Right lobe of liver (tissue), 6 donors: Measurements from ENCODE around the gene ABHD6. TPM values are rescaled to one million over a fixed set of nuclear protein-coding genes. Genes with fewer than 3 reads are reported as not detected.

Experiments
- ATAC-seq, 4 donors: fragments of 200-7000 bp; cut with Tn5 transposase; one replicate each; pipeline ENCODE4 v1.9.1; 2020; ENCODE audit warnings: mild to moderate bottlenecking in 4 of 4, moderate library complexity in 4 of 4
- DNase-seq, 3 donors: peaks; one replicate each; pipeline ENCODE4 v3.0.0-alpha.2; 2020
- H3K27ac ChIP-seq, 3 donors: fragments of 200-600 bp; one replicate each; pipeline ENCODE4 v1.8.0; 2022
- H3K27me3 ChIP-seq, 2 donors: fragments of 200-600 bp; one replicate each; pipeline ENCODE4 v1.8.0; 2022
- H3K36me3 ChIP-seq, 4 donors: fragments of 200-600 bp; sonication (generic) in 1 of 4; one replicate each; pipeline versions ENCODE4 v1.5.1 to v1.8.0; 2017 to 2022; ENCODE audit warnings: control low read depth in 1 of 4
- H3K4me1 ChIP-seq, 4 donors: fragments of 200-600 bp; sonication (generic) in 1 of 4; one replicate each; pipeline versions ENCODE4 v1.5.1 to v1.8.0; 2017 to 2022; ENCODE audit warnings: control low read depth in 1 of 4
- H3K4me3 ChIP-seq, 3 donors: fragments of 200-600 bp; one replicate each; pipeline ENCODE4 v1.8.0; 2022
- H3K9me3 ChIP-seq, 4 donors: fragments of 200-600 bp; sonication (generic) in 1 of 4; one replicate each; pipeline versions ENCODE4 v1.5.1 to v1.8.0; 2017 to 2022; ENCODE audit warnings: control low read depth in 1 of 4
- CTCF ChIP-seq, 4 donors: fragments of 200-600 bp in 3 of 4; fragments of 450-650 bp in 1 of 4; IDR thresholded peaks; one replicate each; pipeline versions ENCODE4 v1.5.1 to v1.8.0; 2016 to 2022; ENCODE audit warnings: antibody characterized with exemption in 4 of 4, mild to moderate bottlenecking in 2 of 4
- POLR2A ChIP-seq: fragments of 450-650 bp; IDR thresholded peaks from one replicate; pipeline ENCODE4 v1.6.1; 2017; ENCODE audit warnings: antibody characterized with exemption, mild to moderate bottlenecking
- WGBS: methylation state at CpG from one replicate; pipeline ENCODE4 v1.1.6; 2018; ENCODE audit warnings: low coverage, low lambda C conversion rate; ENCODE audit not compliant: insufficient coverage; ENCODE audit errors: missing lambda C conversion rate; 5-methylcytosine and 5-hydroxymethylcytosine counted together
- intact Hi-C, 2 donors: fragments of 100-400 bp; cut with DNase I; formaldehyde crosslinking; loops; one replicate each; pipeline versions ENCODE4 v1.11.2 to v1.14.1; 2022
- total RNA-seq, 6 experiments: library from RNA; depleted of rRNA in 2 of 6; stranded (reverse); fragments of >200 nt in 2 of 6; fragmentation: NEBNext Ultra II Directional in 3 of 6; extraction: Animal tissue kit (Norgen Biotek cat#: 25700) in 3 of 6; gene quantifications; one replicate each; pipeline versions ENCODE4 v1.1.0 to v1.2.4, GENCODE V29; 2016 to 2023
- donor health status: DM: no; HTN: yes; CAD: no.
- donor health status: DM: no; HTN: no; CAD: no.
- donor health status: DM: no; HTN: no; CAD: no.
- donor health status: DM: no; HTN: yes; CAD: no.
- donor health status: DM: no; HTN: yes; CAD: no.

The ABHD6 gene
- total RNA-seq, 6 experiments from 2014 or later, result 24.6 to 64.3 (median 52.6) TPM

- peaks cover 0 to 31% (median 9%) of the 10 kb centered on the region in 4 donors for H3K4me1 ChIP-seq
- DNase-seq, result no peak
- ATAC-seq, result no peak
- H3K27ac ChIP-seq, result peak overlapping the region; percentile 12 to 39 (median 30)
- H3K4me3 ChIP-seq, result peak overlapping the region; percentile 19 to 33 (median 30)
- intact Hi-C loops, result no loop called here
- no peak for TF ChIP-seq CTCF (IDR thresholded peaks at IDR 0.05)
- TF ChIP-seq POLR2A, result no peak
- WGBS, result 57% methylated on average over 3 of the region's 3 CpGs
- H3K36me3 ChIP-seq, result no peaks in the 10 kb centered on the region
- H3K9me3 ChIP-seq, result no peaks in the 10 kb centered on the region
- no peaks in the 10 kb centered on the region for H3K27me3 ChIP-seq
Measured at GRCh38 chr3:58209933-58210332, 27.7 kb upstream of the ABHD6 start.

- intact Hi-C loops, result no loop called here
- TF ChIP-seq CTCF (IDR thresholded peaks at IDR 0.05) (no peak), POLR2A (no peak)
- Histone ChIP-seq H3K4me3 (peak within 1 kb of the TSS; percentile 19 to 33 (median 30)), H3K27me3 (no peaks in the 10 kb centered on the region), H3K4me1 (peaks cover 0 to 33% (median 9%) of the 10 kb centered on the region in 4 donors), H3K36me3 (no peaks in the 10 kb centered on the region), H3K9me3 (no peaks in the 10 kb centered on the region), H3K27ac (peak within 1 kb of the TSS; percentile 12 to 41 (median 39))
- WGBS, result 67% methylated on average over 9 of the region's 14 CpGs
- peak in 2 of 3 donors; percentile 51 to 52 for DNase-seq
- ATAC-seq, result peak; percentile 25 to 49 (median 34)
Measured at GRCh38 chr3:58210761-58211460, 26.7 kb upstream of the ABHD6 start, which contains the start of gene DNASE1L3. TSS of gene DNASE1L3 (minus strand) at chr3:58210972. CDS start at chr3:58210906, 66 bp downstream.

DNA sequence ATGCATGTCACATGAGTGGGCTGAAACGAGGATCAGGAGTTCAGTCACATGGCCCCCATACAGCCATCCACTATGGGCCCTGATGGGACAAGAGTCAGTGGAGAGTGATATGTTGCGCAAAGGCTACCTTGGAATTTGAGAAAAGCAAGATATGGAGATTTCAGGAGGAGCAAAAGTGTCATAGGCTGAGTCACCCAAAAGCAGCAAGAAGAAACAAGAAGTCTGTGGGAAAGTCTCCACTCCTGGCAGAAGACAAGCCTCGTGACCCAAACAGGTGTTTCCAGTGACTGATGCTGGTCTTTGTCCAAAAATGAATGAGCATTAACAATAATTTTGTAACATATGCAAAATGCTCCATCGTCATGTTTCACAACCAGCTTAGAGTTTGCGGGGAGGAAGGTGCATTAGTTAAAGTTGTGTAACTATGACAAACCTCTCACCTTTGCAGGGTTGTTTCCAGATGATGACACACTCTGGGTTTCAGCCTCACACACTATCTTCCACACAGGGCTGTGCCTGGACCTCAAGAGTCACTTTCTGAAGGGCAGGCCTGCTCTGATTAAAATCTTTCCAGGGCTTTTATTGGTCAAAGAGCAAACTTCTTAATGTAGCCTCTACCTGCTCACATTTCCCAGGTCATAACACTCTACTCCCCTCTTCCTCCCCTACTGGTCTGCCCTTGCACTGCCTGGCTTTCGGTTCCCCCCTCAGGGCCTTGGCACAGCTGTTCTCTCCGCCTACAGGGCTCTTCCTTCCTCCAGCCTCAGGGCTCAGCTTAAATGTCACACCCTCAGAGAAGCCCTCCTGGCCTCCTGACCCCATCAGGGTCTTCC lies 22.9 kb upstream of the ABHD6 start:
- ATAC-seq (peak; percentile 50 to 70 (median 58)), DNase-seq (peak in 2 of 3 donors; percentile 46 to 54)
- Histone ChIP-seq H3K36me3 (no peaks in the 10 kb centered on the region), H3K9me3 (no peaks in the 10 kb centered on the region), H3K27me3 (no peaks in the 10 kb centered on the region), H3K4me1 (peaks cover 0 to 32% (median 10%) of the 10 kb centered on the region in 4 donors), H3K27ac (peak overlapping the region; percentile 12 to 58 (median 48)), H3K4me3 (no peak overlapping the region)
- intact Hi-C loops, result no loop called here
- TF ChIP-seq POLR2A, result no peak
- peak; percentile 6 to 26 (median 14) for TF ChIP-seq CTCF (IDR thresholded peaks at IDR 0.05)
- WGBS, result 27% methylated on average over 7 of the region's 7 CpGs

GRCh38 chr3:58215317-58216025 lies 22.1 kb upstream of the ABHD6 start:
- Histone ChIP-seq H3K27ac (peak overlapping the region; percentile 12 to 58 (median 48)), H3K36me3 (no peaks in the 10 kb centered on the region), H3K9me3 (no peaks in the 10 kb centered on the region), H3K4me1 (peaks cover 0 to 32% (median 10%) of the 10 kb centered on the region in 4 donors), H3K4me3 (no peak overlapping the region), H3K27me3 (no peaks in the 10 kb centered on the region)
- intact Hi-C loops, result no loop called here
- ATAC-seq (no peak), DNase-seq (peak in 1 of 3 donors; percentile 18)
- WGBS, result 70% methylated on average over 10 of the region's 10 CpGs
- TF ChIP-seq CTCF (IDR thresholded peaks at IDR 0.05), result no peak
- TF ChIP-seq POLR2A, result no peak
